HCT116 (cell line): ENCODE results near the gene LRRC7. TPM values are rescaled to one million over a fixed set of nuclear protein-coding genes. Genes with fewer than 3 reads are reported as not detected.

Source experiments
- ATAC-seq: fragments of 200-7000 bp; cut with Tn5 transposase; 2 replicates; pipeline ENCODE4 v1.9.1; 2020; ENCODE audit warnings: mild to moderate bottlenecking, moderate library complexity
- BruUV-seq: library from RNA; stranded (reverse); fragments of 400-500 nt; replicated peaks from 2 replicates; lab custom pipeline; 2021; lab: Mats Ljungman, UMichigan
- CTCF ChIA-PET: fragments of 300-600 bp; sonication (Branson Sonifier 250); formaldehyde crosslinking; loops from one replicate; lab custom pipeline; 2021; ENCODE audit warnings: antibody characterized with exemption; lab: Charles Lee
- POLR2A ChIA-PET: fragments of 300-600, 350-600 bp; sonication (Branson Sonifier 250); formaldehyde crosslinking; loops from one replicate; lab custom pipeline; 2021; ENCODE audit warnings: antibody characterized with exemption; lab: Charles Lee
- RAD21 ChIA-PET, 2 experiments: fragments of 300-600 bp; sonication (Branson Sonifier 250); formaldehyde crosslinking; loops; one replicate each; lab custom pipeline; 2023; ENCODE audit warnings: low total read pairs in 2 of 2; ENCODE audit not compliant: uncharacterized antibody in 2 of 2, unreplicated experiment in 2 of 2, low non-redundant PET in 1 of 2; lab: Charles Lee
- DNase-seq: peaks from one replicate; pipeline ENCODE4 v3.0.0-alpha.2; 2010; ENCODE audit warnings: low read depth, low spot score
- H2AFZ ChIP-seq: fragments of 200-600 bp; shearing (Covaris generic), sonication (generic); 2 replicates; pipeline ENCODE4 v1.6.1; 2017; ENCODE audit warnings: low read depth, mixed run types, mixed read lengths, antibody characterized with exemption, low read length; ENCODE audit not compliant: poor library complexity, severe bottlenecking
- H3K27ac ChIP-seq: 2 replicates; pipeline ENCODE4 v1.5.1; 2012; ENCODE audit warnings: low read depth, low read length
- H3K27me3 ChIP-seq: fragments of 200-600 bp; sonication (generic); 2 replicates; pipeline ENCODE4 v1.6.1; 2016; ENCODE audit warnings: mixed run types, low read length, mixed read lengths; ENCODE audit not compliant: insufficient read depth
- H3K36me3 ChIP-seq, 2 experiments: fragments of 200-500 bp in 1 of 2; fragments of 200-600 bp in 1 of 2; sonication (Bioruptor generic) in 1 of 2; sonication (generic) in 1 of 2; 2 replicates each; pipeline versions ENCODE4 v1.5.1 to v1.6.1; 2014 to 2016; ENCODE audit warnings: low read length in 2 of 2, inconsistent platforms in 1 of 2, mixed read lengths in 1 of 2, mixed run types in 1 of 2; ENCODE audit not compliant: insufficient read depth in 2 of 2, control insufficient read depth in 1 of 2
- H3K4me1 ChIP-seq, 2 experiments: fragments of 200-600 bp in 1 of 2; sonication (generic) in 1 of 2; 2 replicates each; pipeline versions ENCODE4 v1.5.1 to v1.6.1; 2012 to 2017; ENCODE audit warnings: low read length in 2 of 2, inconsistent platforms in 1 of 2, mild to moderate bottlenecking in 1 of 2, mixed read lengths in 1 of 2, mixed run types in 1 of 2, moderate library complexity in 1 of 2; ENCODE audit not compliant: insufficient read depth in 2 of 2, control insufficient read depth in 1 of 2
- H3K4me2 ChIP-seq: fragments of 200-600 bp; sonication (generic); 2 replicates; pipeline ENCODE4 v1.6.1; 2017; ENCODE audit warnings: mixed run types, low read length, mixed read lengths
- H3K4me3 ChIP-seq, 2 experiments: fragments of 200-600 bp in 1 of 2; sonication (generic) in 1 of 2; replicated peaks in 1 of 2; 2 replicates each; pipeline ENCODE4 v1.5.1; 2011 to 2016; ENCODE audit warnings: low read length in 2 of 2, control low read depth in 1 of 2, low read depth in 1 of 2, mild to moderate bottlenecking in 1 of 2, mixed read lengths in 1 of 2, mixed run types in 1 of 2
- H3K79me2 ChIP-seq: fragments of 200-600 bp; sonication (generic); 2 replicates; pipeline ENCODE4 v1.6.1; 2017; ENCODE audit warnings: mild to moderate bottlenecking, mixed run types, low read length, moderate library complexity, mixed read lengths; ENCODE audit not compliant: insufficient read depth
- H3K9ac ChIP-seq: fragments of 200-600 bp; sonication (generic); 2 replicates; pipeline ENCODE4 v1.6.1; 2016; ENCODE audit warnings: low read length, mixed read lengths
- H3K9me2 ChIP-seq: fragments of 200-600 bp; sonication (generic), shearing (Covaris generic); 2 replicates; pipeline ENCODE4 v1.6.1; 2017; ENCODE audit warnings: mixed run types, mild to moderate bottlenecking, moderate library complexity; ENCODE audit not compliant: insufficient read depth
- H3K9me3 ChIP-seq, 2 experiments: fragments of 200-500 bp in 1 of 2; fragments of 200-600 bp in 1 of 2; sonication (Bioruptor generic) in 1 of 2; sonication (generic) in 1 of 2; 2 replicates each; pipeline ENCODE4 v1.6.1; 2014 to 2017; ENCODE audit warnings: low read length in 2 of 2, mixed read lengths in 2 of 2, inconsistent platforms in 1 of 2, low read depth in 1 of 2, mild to moderate bottlenecking in 1 of 2, mixed run types in 1 of 2, moderate library complexity in 1 of 2; ENCODE audit not compliant: control insufficient read depth in 1 of 2, insufficient read depth in 1 of 2
- H4K20me1 ChIP-seq: fragments of 200-600 bp; sonication (generic), shearing (Covaris generic); 2 replicates; pipeline ENCODE4 v1.6.1; 2017; ENCODE audit warnings: mixed run types, mild to moderate bottlenecking, moderate library complexity; ENCODE audit not compliant: insufficient read depth
- CBX3 ChIP-seq: IDR thresholded peaks from 2 replicates; pipeline ENCODE4 v1.6.1; 2012; ENCODE audit warnings: low read depth
- CEBPB ChIP-seq: IDR thresholded peaks from 2 replicates; pipeline ENCODE4 v1.6.1; 2012; ENCODE audit warnings: low read depth
- ELF1 ChIP-seq: IDR thresholded peaks from 2 replicates; pipeline ENCODE4 v1.6.1; 2012; ENCODE audit warnings: low read depth, borderline replicate concordance
- EZH2 ChIP-seq: fragments of 200-600 bp; sonication (generic); IDR thresholded peaks from 2 replicates; pipeline ENCODE4 v1.6.1; 2017; ENCODE audit warnings: antibody characterized with exemption, mixed run types
- FOSL1 ChIP-seq: IDR thresholded peaks from 2 replicates; pipeline ENCODE4 v1.6.1; 2012; ENCODE audit warnings: low read depth
- JUND ChIP-seq: IDR thresholded peaks from 2 replicates; pipeline ENCODE4 v1.6.1; 2012
- MAX ChIP-seq: IDR thresholded peaks from 2 replicates; pipeline ENCODE4 v1.6.1; 2012
- POLR2AphosphoS5 ChIP-seq: IDR thresholded peaks from 2 replicates; pipeline ENCODE4 v1.6.1; 2011; ENCODE audit warnings: mild to moderate bottlenecking, low read depth, low read length, moderate library complexity
- RAD21 ChIP-seq: IDR thresholded peaks from 2 replicates; pipeline ENCODE4 v1.6.1; 2012; ENCODE audit warnings: low read depth, mild to moderate bottlenecking
- SIN3A ChIP-seq: IDR thresholded peaks from 2 replicates; pipeline ENCODE4 v1.6.1; 2012; ENCODE audit warnings: low read depth
- SRF ChIP-seq: IDR thresholded peaks from 2 replicates; pipeline ENCODE4 v1.6.1; 2012; ENCODE audit warnings: low read depth
- TCF7L2 ChIP-seq: IDR thresholded peaks from 2 replicates; pipeline ENCODE4 v1.7.0; 2011; ENCODE audit warnings: borderline replicate concordance, inconsistent platforms; ENCODE audit not compliant: insufficient read depth, insufficient read length; ENCODE audit errors: extremely low read depth
- YY1 ChIP-seq: IDR thresholded peaks from 2 replicates; pipeline ENCODE4 v1.6.1; 2011; ENCODE audit warnings: low read length, low read depth, moderate library complexity, mild to moderate bottlenecking; ENCODE audit not compliant: insufficient replicate concordance; ENCODE audit errors: extremely low read depth
- intact Hi-C: fragments of 100-400 bp; cut with micrococcal nuclease; formaldehyde crosslinking; loops from 2 replicates; pipeline ENCODE4 v1.10.0; 2022
- total RNA-seq: library from RNA; stranded (reverse); gene quantifications from one replicate; pipeline ENCODE4 v1.2.1, GENCODE V29; 2021; ENCODE audit not compliant: unreplicated experiment
- TF ChIP-seq, protein P1 (sequence below): IDR thresholded peaks from 2 replicates; pipeline ENCODE4 v1.6.1; 2012; ENCODE audit warnings: low read depth

LRRC7 gene
- total RNA-seq, 1 experiment from 2014 or later, result not detected

DNA sequence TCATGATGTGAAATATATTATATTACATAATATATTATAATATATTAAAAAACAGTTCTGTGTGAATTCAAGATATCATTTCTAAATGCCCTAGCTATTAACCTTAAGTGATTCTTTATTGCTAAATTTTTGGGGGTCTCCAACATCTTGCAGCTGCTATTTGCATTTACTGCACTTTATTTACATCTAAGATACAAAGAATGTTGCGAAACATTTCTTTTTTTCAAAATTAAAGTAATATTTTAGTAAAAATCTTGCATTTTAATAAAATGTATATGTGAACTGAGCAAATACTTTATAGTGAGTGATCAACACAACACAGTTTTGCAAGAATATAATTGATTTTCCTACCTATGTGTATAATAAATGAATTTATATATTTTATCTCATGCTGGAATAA is 456.6 kb downstream of the LRRC7 start:
- H3K9ac ChIP-seq, result no peak overlapping the region
- DNase-seq (no peak), ATAC-seq (no peak)
- H3K4me1 ChIP-seq, result no peaks in the 10 kb centered on the region
- no peaks in the 10 kb centered on the region for H3K9me2 ChIP-seq
- no peaks in the 10 kb centered on the region for H3K9me3 ChIP-seq
- BruUV-seq, result no TSS peak
- POLR2A ChIA-PET, result no interaction called here
- no peaks in the 10 kb centered on the region for H3K79me2 ChIP-seq
- no peak overlapping the region for H2AFZ ChIP-seq
- H3K27ac ChIP-seq, result no peak overlapping the region
- H4K20me1 ChIP-seq, result no peaks in the 10 kb centered on the region
- intact Hi-C loops, result no loop called here
- CTCF ChIA-PET, result no interaction called here
- peaks cover 4% of the 10 kb centered on the region; the same call in 1 of the 2 replicates for H3K27me3 ChIP-seq
- no peak overlapping the region for H3K4me2 ChIP-seq
- no peaks in the 10 kb centered on the region for H3K36me3 ChIP-seq
- H3K4me3 ChIP-seq, result no peak overlapping the region
- RAD21 ChIA-PET, result no interaction called here
- TF ChIP-seq FOSL1, result no peak
- no peak for TF ChIP-seq RAD21
- TF ChIP-seq SIN3A, result no peak
- no peak for TF ChIP-seq TCF7L2
- no peak for TF ChIP-seq CBX3
- no peak for TF ChIP-seq EZH2
- TF ChIP-seq ELF1, result no peak
- TF ChIP-seq JUND, result no peak
- TF ChIP-seq POLR2AphosphoS5, result no peak
- no peak for TF ChIP-seq CEBPB

- Histone ChIP-seq H3K9me3 (no peaks in the 10 kb centered on the region), H3K4me1 (no peaks in the 10 kb centered on the region), H3K4me3 (no peak overlapping the region), H3K36me3 (no peaks in the 10 kb centered on the region), H3K27ac (no peak overlapping the region), H4K20me1 (no peaks in the 10 kb centered on the region), H3K79me2 (no peaks in the 10 kb centered on the region), H3K9me2 (no peaks in the 10 kb centered on the region), H3K9ac (no peak overlapping the region), H3K27me3 (peaks cover 6% of the 10 kb centered on the region; the same call in 1 of the 2 replicates), H3K4me2 (no peak overlapping the region), H2AFZ (no peak overlapping the region)
- RAD21 ChIA-PET, result no interaction called here
- DNase-seq (no peak), ATAC-seq (no peak)
- POLR2A ChIA-PET, result no interaction called here
- intact Hi-C loops, result no loop called here
- TF ChIP-seq, protein P1, sequence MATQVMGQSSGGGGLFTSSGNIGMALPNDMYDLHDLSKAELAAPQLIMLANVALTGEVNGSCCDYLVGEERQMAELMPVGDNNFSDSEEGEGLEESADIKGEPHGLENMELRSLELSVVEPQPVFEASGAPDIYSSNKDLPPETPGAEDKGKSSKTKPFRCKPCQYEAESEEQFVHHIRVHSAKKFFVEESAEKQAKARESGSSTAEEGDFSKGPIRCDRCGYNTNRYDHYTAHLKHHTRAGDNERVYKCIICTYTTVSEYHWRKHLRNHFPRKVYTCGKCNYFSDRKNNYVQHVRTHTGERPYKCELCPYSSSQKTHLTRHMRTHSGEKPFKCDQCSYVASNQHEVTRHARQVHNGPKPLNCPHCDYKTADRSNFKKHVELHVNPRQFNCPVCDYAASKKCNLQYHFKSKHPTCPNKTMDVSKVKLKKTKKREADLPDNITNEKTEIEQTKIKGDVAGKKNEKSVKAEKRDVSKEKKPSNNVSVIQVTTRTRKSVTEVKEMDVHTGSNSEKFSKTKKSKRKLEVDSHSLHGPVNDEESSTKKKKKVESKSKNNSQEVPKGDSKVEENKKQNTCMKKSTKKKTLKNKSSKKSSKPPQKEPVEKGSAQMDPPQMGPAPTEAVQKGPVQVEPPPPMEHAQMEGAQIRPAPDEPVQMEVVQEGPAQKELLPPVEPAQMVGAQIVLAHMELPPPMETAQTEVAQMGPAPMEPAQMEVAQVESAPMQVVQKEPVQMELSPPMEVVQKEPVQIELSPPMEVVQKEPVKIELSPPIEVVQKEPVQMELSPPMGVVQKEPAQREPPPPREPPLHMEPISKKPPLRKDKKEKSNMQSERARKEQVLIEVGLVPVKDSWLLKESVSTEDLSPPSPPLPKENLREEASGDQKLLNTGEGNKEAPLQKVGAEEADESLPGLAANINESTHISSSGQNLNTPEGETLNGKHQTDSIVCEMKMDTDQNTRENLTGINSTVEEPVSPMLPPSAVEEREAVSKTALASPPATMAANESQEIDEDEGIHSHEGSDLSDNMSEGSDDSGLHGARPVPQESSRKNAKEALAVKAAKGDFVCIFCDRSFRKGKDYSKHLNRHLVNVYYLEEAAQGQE, result no peak
- no peak for TF ChIP-seq CBX3
- TF ChIP-seq EZH2, result no peak
- no peak for TF ChIP-seq YY1
- no peak for TF ChIP-seq MAX
- no peak for TF ChIP-seq SRF
- TF ChIP-seq POLR2AphosphoS5, result no peak
- TF ChIP-seq RAD21, result no peak
- no TSS peak for BruUV-seq
- CTCF ChIA-PET, result no interaction called here
These were observed 457.3 kb downstream of the LRRC7 start for GRCh38 chr1:70025052-70025451.
